ENCODE results near the gene AUP1. TPM values are rescaled to one million over a fixed set of nuclear protein-coding genes. Genes with fewer than 3 reads are reported as not detected.

The AUP1 gene
- total and polyA plus RNA-seq, 9 of the 15 experiments (the other 6 are each of a cell fraction or from before 2014, with no cell fraction given), result 70.7 to 245 (median 165) TPM

DNA sequence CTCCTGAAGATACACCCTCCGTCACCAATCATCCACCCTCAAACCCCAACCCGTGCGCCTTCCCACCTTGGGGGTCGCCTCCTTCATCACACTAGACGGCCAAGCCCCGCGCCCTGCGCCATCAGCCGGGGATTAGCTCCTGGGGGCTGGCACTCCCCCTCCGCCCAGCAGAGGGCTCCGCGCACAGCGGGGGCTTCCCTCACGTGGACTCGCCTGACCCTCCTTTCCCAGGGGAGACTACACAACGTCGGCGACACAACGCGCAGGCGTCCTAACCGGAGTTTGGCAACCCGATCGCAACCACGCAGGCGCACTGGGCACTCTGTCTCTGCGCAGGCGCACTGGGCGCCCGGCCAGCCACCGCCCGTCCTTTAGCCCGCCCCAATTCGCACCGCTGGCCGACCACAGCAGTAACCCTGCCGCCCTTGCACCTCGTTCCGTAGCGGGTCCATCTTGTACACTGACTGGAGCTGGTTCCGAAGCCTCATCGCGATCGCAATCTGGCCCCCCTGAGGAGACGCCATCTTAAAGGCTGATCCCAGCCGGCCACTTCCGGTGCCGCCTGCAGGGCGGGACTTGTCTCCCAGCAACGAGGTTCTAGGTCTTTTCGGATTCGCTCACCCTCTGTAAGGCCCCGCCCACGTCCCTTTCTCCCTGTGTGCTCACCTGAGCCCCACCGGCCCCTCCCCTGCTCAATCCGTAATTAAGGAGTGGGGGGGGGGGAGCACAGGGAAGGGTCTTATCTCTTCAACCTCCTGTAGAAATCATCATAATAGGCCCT lies 22.2 kb downstream of the AUP1 start, which contains the start of gene PCGF1 (continued):
- TF ChIP-seq, protein P1, sequence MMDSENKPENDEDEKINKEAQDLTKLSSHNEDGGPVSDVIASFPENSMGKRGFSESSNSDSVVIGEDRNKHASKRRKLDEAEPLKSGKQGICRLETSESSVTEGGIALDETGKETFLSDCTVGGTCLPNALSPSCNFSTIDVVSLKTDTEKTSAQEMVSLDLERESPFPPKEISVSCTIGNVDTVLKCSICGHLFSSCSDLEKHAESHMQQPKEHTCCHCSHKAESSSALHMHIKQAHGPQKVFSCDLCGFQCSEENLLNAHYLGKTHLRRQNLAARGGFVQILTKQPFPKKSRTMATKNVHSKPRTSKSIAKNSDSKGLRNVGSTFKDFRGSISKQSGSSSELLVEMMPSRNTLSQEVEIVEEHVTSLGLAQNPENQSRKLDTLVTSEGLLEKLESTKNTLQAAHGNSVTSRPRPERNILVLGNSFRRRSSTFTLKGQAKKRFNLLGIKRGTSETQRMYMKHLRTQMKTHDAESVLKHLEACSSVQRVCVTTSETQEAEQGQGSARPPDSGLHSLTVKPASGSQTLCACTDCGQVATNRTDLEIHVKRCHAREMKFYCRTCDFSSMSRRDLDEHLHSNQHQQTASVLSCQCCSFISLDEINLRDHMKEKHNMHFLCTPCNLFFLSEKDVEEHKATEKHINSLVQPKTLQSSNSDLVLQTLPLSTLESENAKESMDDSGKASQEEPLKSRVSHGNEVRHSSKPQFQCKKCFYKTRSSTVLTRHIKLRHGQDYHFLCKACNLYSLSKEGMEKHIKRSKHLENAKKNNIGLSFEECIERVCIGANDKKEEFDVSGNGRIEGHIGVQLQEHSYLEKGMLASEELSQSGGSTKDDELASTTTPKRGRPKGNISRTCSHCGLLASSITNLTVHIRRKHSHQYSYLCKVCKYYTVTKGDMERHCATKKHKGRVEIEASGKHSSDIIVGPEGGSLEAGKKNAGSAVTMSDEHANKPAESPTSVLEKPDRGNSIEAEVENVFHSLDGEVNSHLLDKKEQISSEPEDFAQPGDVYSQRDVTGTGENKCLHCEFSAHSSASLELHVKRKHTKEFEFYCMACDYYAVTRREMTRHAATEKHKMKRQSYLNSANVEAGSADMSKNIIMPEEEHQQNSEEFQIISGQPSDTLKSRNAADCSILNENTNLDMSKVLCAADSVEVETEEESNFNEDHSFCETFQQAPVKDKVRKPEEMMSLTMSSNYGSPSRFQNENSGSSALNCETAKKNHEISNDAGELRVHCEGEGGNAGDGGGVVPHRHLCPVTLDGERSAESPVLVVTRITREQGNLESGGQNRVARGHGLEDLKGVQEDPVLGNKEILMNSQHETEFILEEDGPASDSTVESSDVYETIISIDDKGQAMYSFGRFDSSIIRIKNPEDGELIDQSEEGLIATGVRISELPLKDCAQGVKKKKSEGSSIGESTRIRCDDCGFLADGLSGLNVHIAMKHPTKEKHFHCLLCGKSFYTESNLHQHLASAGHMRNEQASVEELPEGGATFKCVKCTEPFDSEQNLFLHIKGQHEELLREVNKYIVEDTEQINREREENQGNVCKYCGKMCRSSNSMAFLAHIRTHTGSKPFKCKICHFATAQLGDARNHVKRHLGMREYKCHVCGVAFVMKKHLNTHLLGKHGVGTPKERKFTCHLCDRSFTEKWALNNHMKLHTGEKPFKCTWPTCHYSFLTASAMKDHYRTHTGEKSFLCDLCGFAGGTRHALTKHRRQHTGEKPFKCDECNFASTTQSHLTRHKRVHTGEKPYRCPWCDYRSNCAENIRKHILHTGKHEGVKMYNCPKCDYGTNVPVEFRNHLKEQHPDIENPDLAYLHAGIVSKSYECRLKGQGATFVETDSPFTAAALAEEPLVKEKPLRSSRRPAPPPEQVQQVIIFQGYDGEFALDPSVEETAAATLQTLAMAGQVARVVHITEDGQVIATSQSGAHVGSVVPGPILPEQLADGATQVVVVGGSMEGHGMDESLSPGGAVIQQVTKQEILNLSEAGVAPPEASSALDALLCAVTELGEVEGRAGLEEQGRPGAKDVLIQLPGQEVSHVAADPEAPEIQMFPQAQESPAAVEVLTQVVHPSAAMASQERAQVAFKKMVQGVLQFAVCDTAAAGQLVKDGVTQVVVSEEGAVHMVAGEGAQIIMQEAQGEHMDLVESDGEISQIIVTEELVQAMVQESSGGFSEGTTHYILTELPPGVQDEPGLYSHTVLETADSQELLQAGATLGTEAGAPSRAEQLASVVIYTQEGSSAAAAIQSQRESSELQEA (IDR thresholded peaks at IDR 0.05; ENCODE audit: low read depth), result no peak
- TF ChIP-seq CBFA2T2 (conservative IDR thresholded peaks at IDR 0.05), result no peak
- TF ChIP-seq, protein P2, sequence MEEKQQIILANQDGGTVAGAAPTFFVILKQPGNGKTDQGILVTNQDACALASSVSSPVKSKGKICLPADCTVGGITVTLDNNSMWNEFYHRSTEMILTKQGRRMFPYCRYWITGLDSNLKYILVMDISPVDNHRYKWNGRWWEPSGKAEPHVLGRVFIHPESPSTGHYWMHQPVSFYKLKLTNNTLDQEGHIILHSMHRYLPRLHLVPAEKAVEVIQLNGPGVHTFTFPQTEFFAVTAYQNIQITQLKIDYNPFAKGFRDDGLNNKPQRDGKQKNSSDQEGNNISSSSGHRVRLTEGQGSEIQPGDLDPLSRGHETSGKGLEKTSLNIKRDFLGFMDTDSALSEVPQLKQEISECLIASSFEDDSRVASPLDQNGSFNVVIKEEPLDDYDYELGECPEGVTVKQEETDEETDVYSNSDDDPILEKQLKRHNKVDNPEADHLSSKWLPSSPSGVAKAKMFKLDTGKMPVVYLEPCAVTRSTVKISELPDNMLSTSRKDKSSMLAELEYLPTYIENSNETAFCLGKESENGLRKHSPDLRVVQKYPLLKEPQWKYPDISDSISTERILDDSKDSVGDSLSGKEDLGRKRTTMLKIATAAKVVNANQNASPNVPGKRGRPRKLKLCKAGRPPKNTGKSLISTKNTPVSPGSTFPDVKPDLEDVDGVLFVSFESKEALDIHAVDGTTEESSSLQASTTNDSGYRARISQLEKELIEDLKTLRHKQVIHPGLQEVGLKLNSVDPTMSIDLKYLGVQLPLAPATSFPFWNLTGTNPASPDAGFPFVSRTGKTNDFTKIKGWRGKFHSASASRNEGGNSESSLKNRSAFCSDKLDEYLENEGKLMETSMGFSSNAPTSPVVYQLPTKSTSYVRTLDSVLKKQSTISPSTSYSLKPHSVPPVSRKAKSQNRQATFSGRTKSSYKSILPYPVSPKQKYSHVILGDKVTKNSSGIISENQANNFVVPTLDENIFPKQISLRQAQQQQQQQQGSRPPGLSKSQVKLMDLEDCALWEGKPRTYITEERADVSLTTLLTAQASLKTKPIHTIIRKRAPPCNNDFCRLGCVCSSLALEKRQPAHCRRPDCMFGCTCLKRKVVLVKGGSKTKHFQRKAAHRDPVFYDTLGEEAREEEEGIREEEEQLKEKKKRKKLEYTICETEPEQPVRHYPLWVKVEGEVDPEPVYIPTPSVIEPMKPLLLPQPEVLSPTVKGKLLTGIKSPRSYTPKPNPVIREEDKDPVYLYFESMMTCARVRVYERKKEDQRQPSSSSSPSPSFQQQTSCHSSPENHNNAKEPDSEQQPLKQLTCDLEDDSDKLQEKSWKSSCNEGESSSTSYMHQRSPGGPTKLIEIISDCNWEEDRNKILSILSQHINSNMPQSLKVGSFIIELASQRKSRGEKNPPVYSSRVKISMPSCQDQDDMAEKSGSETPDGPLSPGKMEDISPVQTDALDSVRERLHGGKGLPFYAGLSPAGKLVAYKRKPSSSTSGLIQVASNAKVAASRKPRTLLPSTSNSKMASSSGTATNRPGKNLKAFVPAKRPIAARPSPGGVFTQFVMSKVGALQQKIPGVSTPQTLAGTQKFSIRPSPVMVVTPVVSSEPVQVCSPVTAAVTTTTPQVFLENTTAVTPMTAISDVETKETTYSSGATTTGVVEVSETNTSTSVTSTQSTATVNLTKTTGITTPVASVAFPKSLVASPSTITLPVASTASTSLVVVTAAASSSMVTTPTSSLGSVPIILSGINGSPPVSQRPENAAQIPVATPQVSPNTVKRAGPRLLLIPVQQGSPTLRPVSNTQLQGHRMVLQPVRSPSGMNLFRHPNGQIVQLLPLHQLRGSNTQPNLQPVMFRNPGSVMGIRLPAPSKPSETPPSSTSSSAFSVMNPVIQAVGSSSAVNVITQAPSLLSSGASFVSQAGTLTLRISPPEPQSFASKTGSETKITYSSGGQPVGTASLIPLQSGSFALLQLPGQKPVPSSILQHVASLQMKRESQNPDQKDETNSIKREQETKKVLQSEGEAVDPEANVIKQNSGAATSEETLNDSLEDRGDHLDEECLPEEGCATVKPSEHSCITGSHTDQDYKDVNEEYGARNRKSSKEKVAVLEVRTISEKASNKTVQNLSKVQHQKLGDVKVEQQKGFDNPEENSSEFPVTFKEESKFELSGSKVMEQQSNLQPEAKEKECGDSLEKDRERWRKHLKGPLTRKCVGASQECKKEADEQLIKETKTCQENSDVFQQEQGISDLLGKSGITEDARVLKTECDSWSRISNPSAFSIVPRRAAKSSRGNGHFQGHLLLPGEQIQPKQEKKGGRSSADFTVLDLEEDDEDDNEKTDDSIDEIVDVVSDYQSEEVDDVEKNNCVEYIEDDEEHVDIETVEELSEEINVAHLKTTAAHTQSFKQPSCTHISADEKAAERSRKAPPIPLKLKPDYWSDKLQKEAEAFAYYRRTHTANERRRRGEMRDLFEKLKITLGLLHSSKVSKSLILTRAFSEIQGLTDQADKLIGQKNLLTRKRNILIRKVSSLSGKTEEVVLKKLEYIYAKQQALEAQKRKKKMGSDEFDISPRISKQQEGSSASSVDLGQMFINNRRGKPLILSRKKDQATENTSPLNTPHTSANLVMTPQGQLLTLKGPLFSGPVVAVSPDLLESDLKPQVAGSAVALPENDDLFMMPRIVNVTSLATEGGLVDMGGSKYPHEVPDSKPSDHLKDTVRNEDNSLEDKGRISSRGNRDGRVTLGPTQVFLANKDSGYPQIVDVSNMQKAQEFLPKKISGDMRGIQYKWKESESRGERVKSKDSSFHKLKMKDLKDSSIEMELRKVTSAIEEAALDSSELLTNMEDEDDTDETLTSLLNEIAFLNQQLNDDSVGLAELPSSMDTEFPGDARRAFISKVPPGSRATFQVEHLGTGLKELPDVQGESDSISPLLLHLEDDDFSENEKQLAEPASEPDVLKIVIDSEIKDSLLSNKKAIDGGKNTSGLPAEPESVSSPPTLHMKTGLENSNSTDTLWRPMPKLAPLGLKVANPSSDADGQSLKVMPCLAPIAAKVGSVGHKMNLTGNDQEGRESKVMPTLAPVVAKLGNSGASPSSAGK (IDR thresholded peaks at IDR 0.05), result peak; percentile 33
- no peak for TF ChIP-seq BDP1 (IDR thresholded peaks at IDR 0.05; ENCODE audit: insufficient read depth, insufficient read length)
- no peak for TF ChIP-seq DNMT1 (IDR thresholded peaks at IDR 0.05)

Measured in K562 (cell line).